SK-N-MC (cell line): ENCODE measurements around the gene IL21R.

Experiments used
- EZH2 ChIP-seq: fragments of 200-600 bp; sonication (generic); IDR thresholded peaks from one replicate; pipeline ENCODE4 v1.6.1; 2017; ENCODE audit warnings: antibody characterized with exemption
- FOXP2 ChIP-seq: optimal IDR thresholded peaks from 2 replicates; pipeline ENCODE3; 2011; ENCODE audit warnings: mild to moderate bottlenecking, moderate library complexity; ENCODE audit not compliant: insufficient read depth; ENCODE audit errors: extremely low read length, control extremely low read depth
- POLR2AphosphoS5 ChIP-seq: IDR thresholded peaks from 2 replicates; pipeline ENCODE4 v1.6.1; 2012; ENCODE audit warnings: mild to moderate bottlenecking, low read depth, low read length, borderline replicate concordance

DNA sequence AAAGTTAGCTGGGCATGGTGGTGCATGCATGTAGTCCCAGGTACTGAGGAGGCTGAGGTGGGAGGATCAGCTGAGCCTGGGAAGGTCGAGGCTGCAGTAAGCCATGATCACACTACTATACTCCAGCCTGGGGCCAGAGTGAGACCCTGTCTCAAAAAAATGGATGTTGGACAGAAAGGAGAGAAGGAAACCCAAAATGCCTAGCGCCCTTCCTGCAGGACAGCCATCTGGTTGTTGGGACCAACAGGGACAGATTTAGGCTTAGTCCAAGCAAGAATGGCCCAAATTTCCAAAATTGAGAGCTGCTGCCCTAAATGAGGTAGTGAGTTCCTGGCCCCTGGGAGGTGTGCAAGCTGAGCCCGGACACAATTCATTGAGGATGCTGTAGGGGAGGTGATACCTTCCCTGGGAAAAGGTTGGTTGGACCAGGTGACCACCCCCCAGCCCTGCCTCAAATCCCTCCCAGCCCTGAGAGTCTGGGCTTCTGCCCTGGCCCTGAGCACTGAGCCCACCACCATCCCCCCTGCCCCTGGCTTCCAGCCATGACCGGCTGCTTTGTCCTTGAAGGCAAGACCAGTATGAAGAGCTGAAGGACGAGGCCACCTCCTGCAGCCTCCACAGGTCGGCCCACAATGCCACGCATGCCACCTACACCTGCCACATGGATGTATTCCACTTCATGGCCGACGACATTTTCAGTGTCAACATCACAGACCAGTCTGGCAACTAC, 35.1 kb downstream of the IL21R start:
- TF ChIP-seq EZH2 = no peak
- no peak for TF ChIP-seq POLR2AphosphoS5
- TF ChIP-seq FOXP2 = no peak
